A549 (cell line): Measurements from ENCODE around the gene RPS8. TPM values are rescaled to one million over a fixed set of nuclear protein-coding genes. Genes with fewer than 3 reads are reported as not detected.

Experiments used
- ATAC-seq, 2 experiments: fragments of 200-7000 bp in 1 of 2; fragments of >200 bp in 1 of 2; cut with Nextera tagmentation in 1 of 2; cut with Tn5 transposase in 1 of 2; 3 replicates each; pipeline versions ENCODE4 v1.8.0 to v1.9.1; 2018 to 2020; ENCODE audit warnings: mild to moderate bottlenecking in 1 of 2, moderate library complexity in 1 of 2
- CTCF ChIA-PET: fragments of 300-600 bp; sonication (Branson Sonifier 250); formaldehyde crosslinking; extraction: SDS; loops from one replicate; lab custom pipeline; 2021; ENCODE audit warnings: antibody characterized with exemption, inconsistent platforms; lab: Yijun Ruan, JAX
- POLR2A ChIA-PET: fragments of 350-600 bp; formaldehyde crosslinking; extraction: SDS; loops from one replicate; lab custom pipeline; 2021; ENCODE audit warnings: antibody characterized with exemption, inconsistent platforms; lab: Yijun Ruan, JAX
- DNase-seq, 2 experiments: peaks; one replicate each; pipeline versions ENCODE4 v3.0.0 to v3.0.0-alpha.2; 2011 to 2016; ENCODE audit warnings: low read depth in 1 of 2, low spot score in 1 of 2
- FAIRE-seq: peaks from 2 replicates; lab custom pipeline; 2011; peaks lifted over from hg19 to GRCh38; lab: Jason Lieb, UNC
- H3K27ac ChIP-seq, 2 experiments: fragments of >200 bp; sonication (Bioruptor Twin); formaldehyde crosslinking; 3 replicates each; pipeline ENCODE4 v1.5.1; 2016 to 2017
- H3K4me1 ChIP-seq: fragments of >200 bp; sonication (Bioruptor Twin); formaldehyde crosslinking; 3 replicates; pipeline ENCODE4 v1.6.1; 2016
- H3K4me2 ChIP-seq: fragments of >200 bp; sonication (Bioruptor Twin); formaldehyde crosslinking; 3 replicates; pipeline ENCODE4 v1.6.1; 2016
- H3K4me3 ChIP-seq: fragments of >200 bp; sonication (Bioruptor Twin); formaldehyde crosslinking; 3 replicates; pipeline ENCODE4 v1.5.1; 2016
- H3K9me3 ChIP-seq: fragments of >200 bp; sonication (Bioruptor Twin); formaldehyde crosslinking; 3 replicates; pipeline ENCODE4 v1.6.1; 2016
- BHLHE40 ChIP-seq: IDR thresholded peaks from 2 replicates; pipeline ENCODE4 v1.6.1; 2012; ENCODE audit warnings: low read depth, low read length, inconsistent platforms
- CBX2 ChIP-seq: fragments of 200-600 bp; sonication (generic); IDR thresholded peaks from 2 replicates; pipeline ENCODE4 v1.6.1; 2016; ENCODE audit warnings: low read depth, mild to moderate bottlenecking, borderline replicate concordance
- CEBPB ChIP-seq, 2 experiments: fragments of >200 bp in 1 of 2; sonication (Bioruptor Twin) in 1 of 2; formaldehyde crosslinking in 1 of 2; IDR thresholded peaks; 2 replicates each; pipeline ENCODE4 v1.6.1; 2012 to 2016
- CHD4 ChIP-seq: fragments of 200-600 bp; sonication (generic); IDR thresholded peaks from 2 replicates; pipeline ENCODE4 v1.6.1; 2016; ENCODE audit warnings: antibody characterized with exemption, mild to moderate bottlenecking, borderline replicate concordance
- EHF ChIP-seq: fragments of 250-450 bp; sonication (Bioruptor Pico); IDR thresholded peaks from 2 replicates; pipeline ENCODE4 v1.5.0; 2020; ENCODE audit warnings: mild to moderate bottlenecking
- FOSL2 ChIP-seq, 2 experiments: fragments of 450-650 bp in 1 of 2; fragments of >200 bp in 1 of 2; sonication (Bioruptor Twin) in 1 of 2; formaldehyde crosslinking; IDR thresholded peaks; 2 replicates each; pipeline versions ENCODE4 v1.5.0 to v1.6.1; 2016 to 2020; ENCODE audit warnings: mild to moderate bottlenecking in 1 of 2, moderate library complexity in 1 of 2
- GATA3 ChIP-seq: IDR thresholded peaks from 2 replicates; pipeline ENCODE4 v1.6.1; 2012; ENCODE audit warnings: borderline replicate concordance
- HOXA7 ChIP-seq: fragments of 250-450 bp; sonication (Bioruptor Pico); IDR thresholded peaks from 2 replicates; pipeline ENCODE4 v1.5.0; 2020; ENCODE audit warnings: mild to moderate bottlenecking, moderate library complexity
- HOXB5 ChIP-seq: fragments of 250-450 bp; sonication (Bioruptor Pico); IDR thresholded peaks from 2 replicates; pipeline ENCODE4 v1.5.0; 2020; ENCODE audit warnings: mild to moderate bottlenecking, moderate library complexity
- JUN ChIP-seq, 2 experiments: fragments of >200 bp; sonication (Bioruptor Twin); formaldehyde crosslinking; IDR thresholded peaks; 2 replicates in 1 of 2; 3 replicates in 1 of 2; pipeline ENCODE4 v1.6.1; 2016 to 2017
- KDM5A ChIP-seq: fragments of 200-600 bp; sonication (generic); IDR thresholded peaks from 2 replicates; pipeline ENCODE4 v1.6.1; 2016; ENCODE audit warnings: antibody characterized with exemption, mild to moderate bottlenecking
- MAZ ChIP-seq: fragments of 150-350 bp; IDR thresholded peaks from 2 replicates; pipeline ENCODE4 v1.6.1; 2014; ENCODE audit warnings: antibody characterized with exemption, low read depth, low read length, borderline replicate concordance
- MYC ChIP-seq: IDR thresholded peaks from 2 replicates; pipeline ENCODE4 v1.6.1; 2012; ENCODE audit warnings: mild to moderate bottlenecking, inconsistent platforms, low read length, improper control_type of control experiment, borderline replicate concordance
- NFE2L2 ChIP-seq: fragments of 150-350 bp; conservative IDR thresholded peaks from 2 replicates; pipeline ENCODE4 v1.6.1; 2014; ENCODE audit warnings: low read length
- NPAS2 ChIP-seq: fragments of 250-450 bp; sonication (Bioruptor Pico); IDR thresholded peaks from 2 replicates; pipeline ENCODE4 v1.8.0; 2022; ENCODE audit warnings: mild to moderate bottlenecking, moderate library complexity, borderline replicate concordance
- POLR2A ChIP-seq: IDR thresholded peaks from 2 replicates; pipeline ENCODE4 v1.6.1; 2012; ENCODE audit warnings: mild to moderate bottlenecking, low read length
- POLR2AphosphoS2 ChIP-seq: conservative IDR thresholded peaks from 2 replicates; pipeline ENCODE4 v1.6.1; 2012; ENCODE audit warnings: low read length, improper control_type of control experiment, inconsistent platforms
- RAD21 ChIP-seq, 2 experiments: fragments of >200 bp in 1 of 2; sonication (Bioruptor Twin) in 1 of 2; formaldehyde crosslinking in 1 of 2; IDR thresholded peaks in 1 of 2; conservative IDR thresholded peaks in 1 of 2; 2 replicates in 1 of 2; 3 replicates in 1 of 2; pipeline ENCODE4 v1.6.1; 2012 to 2018; ENCODE audit warnings: inconsistent platforms in 1 of 2
- RCOR1 ChIP-seq: fragments of 150-350 bp; IDR thresholded peaks from 2 replicates; pipeline ENCODE4 v1.6.1; 2014; ENCODE audit warnings: antibody characterized with exemption, low read length, low read depth
- RFX5 ChIP-seq: fragments of 450-650 bp; IDR thresholded peaks from 2 replicates; pipeline ENCODE4 v1.7.1; 2014; ENCODE audit warnings: antibody characterized with exemption, mild to moderate bottlenecking, moderate library complexity
- SMC3 ChIP-seq: fragments of >200 bp; sonication (Bioruptor Twin); formaldehyde crosslinking; IDR thresholded peaks from 3 replicates; pipeline ENCODE4 v1.6.1; 2018; ENCODE audit warnings: inconsistent platforms
- TP53 ChIP-seq: fragments of 250-450 bp; sonication (Bioruptor Pico); IDR thresholded peaks from 2 replicates; pipeline ENCODE4 v1.5.0; 2021; ENCODE audit warnings: mild to moderate bottlenecking, moderate library complexity
- ZFP36 ChIP-seq: fragments of 450-650 bp; IDR thresholded peaks from 2 replicates; pipeline ENCODE4 v1.6.1; 2014; ENCODE audit warnings: borderline replicate concordance; ENCODE audit not compliant: partially characterized antibody
- ZNF302 ChIP-seq: fragments of 250-450 bp; sonication (Bioruptor Pico); IDR thresholded peaks from 2 replicates; pipeline ENCODE4 v1.9.0; 2021; ENCODE audit warnings: inconsistent platforms, mild to moderate bottlenecking, moderate library complexity
- ZSCAN20 ChIP-seq: fragments of 250-450 bp; sonication (Bioruptor Pico); IDR thresholded peaks from 2 replicates; pipeline ENCODE4 v1.8.0; 2022; ENCODE audit warnings: mild to moderate bottlenecking, moderate library complexity
- WGBS: methylation state at CpG from one replicate; pipeline ENCODE4 v1.1.6; 2017; ENCODE audit errors: missing lambda C conversion rate; 5-methylcytosine and 5-hydroxymethylcytosine counted together
- polyA plus RNA-seq, 4 experiments: library from polyadenylated mRNA; depleted of rRNA in 3 of 4; stranded (reverse); fragments of >200 nt; fragmentation: RNase III in 1 of 4; extraction: RNeasy Plus Mini Kit Qiagen cat#74134 plus additional on column Dnase treatment in 1 of 4; gene quantifications; 2 replicates in 3 of 4; 3 replicates in 1 of 4; pipeline ENCODE4 v1.2.3, GENCODE V29; 2011 to 2017
- TF ChIP-seq, protein P1 (sequence below): fragments of >200 bp; sonication (Bioruptor Twin); formaldehyde crosslinking; IDR thresholded peaks from 3 replicates; pipeline ENCODE4 v1.6.1; 2016
- TF ChIP-seq, protein P2 (sequence below): fragments of 150-350 bp; IDR thresholded peaks from 2 replicates; pipeline ENCODE4 v1.6.1; 2014; ENCODE audit warnings: low read depth, mild to moderate bottlenecking, low read length
- TF ChIP-seq, protein P3 (sequence below): fragments of 250-450 bp; sonication (Bioruptor Pico); IDR thresholded peaks from 2 replicates; pipeline ENCODE4 v1.5.0; 2020; ENCODE audit warnings: low read depth, mild to moderate bottlenecking, moderate library complexity
- TF ChIP-seq, protein P4 (sequence below): fragments of 450-650 bp; IDR thresholded peaks from 2 replicates; pipeline ENCODE4 v1.6.1; 2014; ENCODE audit warnings: antibody characterized with exemption
- TF ChIP-seq, protein P5 (sequence below): IDR thresholded peaks from 2 replicates; pipeline ENCODE4 v1.6.1; 2012
- TF ChIP-seq, protein P6 (sequence below): fragments of >200 bp; sonication (Bioruptor Twin); formaldehyde crosslinking; IDR thresholded peaks from 3 replicates; pipeline ENCODE4 v1.5.1; 2016

Gene RPS8
- polyA plus RNA-seq, 2 of the 4 experiments (the other 2 are of a cell fraction), result 1,577 to 1,820 TPM

DNA sequence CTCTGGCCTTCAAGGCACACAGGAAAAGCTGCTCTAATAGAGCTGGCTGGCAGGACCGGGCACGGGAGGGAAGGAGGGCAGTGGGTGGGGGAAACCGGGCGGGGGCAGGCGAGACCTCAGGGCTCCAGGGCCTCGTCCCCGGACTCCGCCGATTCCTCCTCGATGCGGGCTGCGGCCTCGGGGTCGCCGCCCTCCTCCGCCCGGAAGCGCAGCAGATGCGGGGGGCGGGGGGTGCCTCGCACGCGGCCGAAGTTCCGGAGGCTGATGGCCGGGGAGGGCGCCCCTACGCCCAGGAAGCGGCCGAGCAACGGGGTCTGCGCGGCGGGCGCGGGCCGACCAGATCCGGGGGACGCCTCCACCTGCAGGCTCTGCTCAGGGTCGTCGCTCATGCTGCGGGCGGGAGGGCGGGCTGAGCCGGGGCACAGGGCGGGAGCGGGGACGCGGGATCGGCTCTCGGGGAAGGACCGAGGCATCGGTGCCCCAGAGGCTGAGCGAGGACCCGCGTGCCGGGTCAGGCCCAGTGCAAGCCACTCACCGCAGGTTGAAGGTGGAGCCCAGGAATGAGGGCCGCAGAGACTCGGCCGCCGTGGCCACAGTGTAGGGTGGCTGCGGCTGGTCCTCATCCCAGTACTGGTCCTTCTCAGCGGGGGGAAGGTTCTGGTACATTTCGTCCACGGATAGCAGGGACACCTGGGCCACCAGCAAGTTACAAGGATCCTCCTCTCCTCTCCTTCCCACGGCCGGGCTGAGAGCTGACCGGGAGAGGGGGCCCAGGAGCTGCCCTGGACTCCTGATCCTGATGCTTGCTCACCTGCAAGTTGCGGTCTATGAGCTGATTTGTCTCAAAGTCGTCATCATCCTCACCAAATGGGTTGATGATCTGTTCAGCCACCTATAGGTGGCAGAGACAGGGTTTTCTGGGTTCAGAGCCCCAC, 9.0 kb downstream of the RPS8 start:
- peak; percentile 4 to 6; a peak in 3 of 6 replicates for ATAC-seq
- CTCF ChIA-PET, result interaction anchor here (1.2 to 7.1 kb wide), 6 partner anchors 9 to 54 kb away, joined by 3 to 44 read pairs (median 8); partner anchors contain the start of genes BTBD19 and PLK3

DNA sequence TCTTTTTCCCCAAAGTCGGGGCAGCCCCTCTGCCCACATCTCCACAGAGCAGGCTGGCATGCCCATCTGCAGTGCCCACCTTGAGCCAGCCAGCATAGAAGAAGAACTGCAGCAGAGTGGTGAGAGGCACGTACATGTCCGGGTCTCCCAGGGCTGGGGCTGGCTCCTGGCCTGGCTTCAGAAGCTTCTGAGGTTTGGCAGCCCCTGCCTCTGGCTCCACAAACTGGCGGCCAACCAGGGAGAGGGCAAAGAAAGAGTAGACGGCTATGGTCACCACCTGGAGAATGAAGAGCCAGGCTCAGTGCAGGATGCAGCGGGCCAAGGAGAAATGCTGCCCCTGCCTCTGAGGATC, 9.7 kb downstream of the RPS8 start:
- TF ChIP-seq ZFP36 (no peak), CHD4 (no peak), MYC (no peak), SMC3 (no peak), CEBPB (IDR thresholded peaks at IDR 0.05) (no peak), ZNF302 (CRISPR knock-in tag) (no peak), CBX2 (no peak), KDM5A (no peak), HOXA7 (no peak), NPAS2 (no peak), RFX5 (no peak), MAZ (no peak), RAD21 (conservative IDR thresholded peaks at IDR 0.05 in 1 of 2, IDR thresholded peaks at IDR 0.05 in 1 of 2) (no peak)
- TF ChIP-seq, protein P1, sequence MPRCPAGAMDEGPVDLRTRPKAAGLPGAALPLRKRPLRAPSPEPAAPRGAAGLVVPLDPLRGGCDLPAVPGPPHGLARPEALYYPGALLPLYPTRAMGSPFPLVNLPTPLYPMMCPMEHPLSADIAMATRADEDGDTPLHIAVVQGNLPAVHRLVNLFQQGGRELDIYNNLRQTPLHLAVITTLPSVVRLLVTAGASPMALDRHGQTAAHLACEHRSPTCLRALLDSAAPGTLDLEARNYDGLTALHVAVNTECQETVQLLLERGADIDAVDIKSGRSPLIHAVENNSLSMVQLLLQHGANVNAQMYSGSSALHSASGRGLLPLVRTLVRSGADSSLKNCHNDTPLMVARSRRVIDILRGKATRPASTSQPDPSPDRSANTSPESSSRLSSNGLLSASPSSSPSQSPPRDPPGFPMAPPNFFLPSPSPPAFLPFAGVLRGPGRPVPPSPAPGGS, result no peak
- TF ChIP-seq, protein P2, sequence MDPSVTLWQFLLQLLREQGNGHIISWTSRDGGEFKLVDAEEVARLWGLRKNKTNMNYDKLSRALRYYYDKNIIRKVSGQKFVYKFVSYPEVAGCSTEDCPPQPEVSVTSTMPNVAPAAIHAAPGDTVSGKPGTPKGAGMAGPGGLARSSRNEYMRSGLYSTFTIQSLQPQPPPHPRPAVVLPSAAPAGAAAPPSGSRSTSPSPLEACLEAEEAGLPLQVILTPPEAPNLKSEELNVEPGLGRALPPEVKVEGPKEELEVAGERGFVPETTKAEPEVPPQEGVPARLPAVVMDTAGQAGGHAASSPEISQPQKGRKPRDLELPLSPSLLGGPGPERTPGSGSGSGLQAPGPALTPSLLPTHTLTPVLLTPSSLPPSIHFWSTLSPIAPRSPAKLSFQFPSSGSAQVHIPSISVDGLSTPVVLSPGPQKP, result no peak
- TF ChIP-seq, protein P3, sequence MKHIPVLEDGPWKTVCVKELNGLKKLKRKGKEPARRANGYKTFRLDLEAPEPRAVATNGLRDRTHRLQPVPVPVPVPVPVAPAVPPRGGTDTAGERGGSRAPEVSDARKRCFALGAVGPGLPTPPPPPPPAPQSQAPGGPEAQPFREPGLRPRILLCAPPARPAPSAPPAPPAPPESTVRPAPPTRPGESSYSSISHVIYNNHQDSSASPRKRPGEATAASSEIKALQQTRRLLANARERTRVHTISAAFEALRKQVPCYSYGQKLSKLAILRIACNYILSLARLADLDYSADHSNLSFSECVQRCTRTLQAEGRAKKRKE, result no peak
- TF ChIP-seq, protein P4, sequence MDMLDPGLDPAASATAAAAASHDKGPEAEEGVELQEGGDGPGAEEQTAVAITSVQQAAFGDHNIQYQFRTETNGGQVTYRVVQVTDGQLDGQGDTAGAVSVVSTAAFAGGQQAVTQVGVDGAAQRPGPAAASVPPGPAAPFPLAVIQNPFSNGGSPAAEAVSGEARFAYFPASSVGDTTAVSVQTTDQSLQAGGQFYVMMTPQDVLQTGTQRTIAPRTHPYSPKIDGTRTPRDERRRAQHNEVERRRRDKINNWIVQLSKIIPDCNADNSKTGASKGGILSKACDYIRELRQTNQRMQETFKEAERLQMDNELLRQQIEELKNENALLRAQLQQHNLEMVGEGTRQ, result no peak
- TF ChIP-seq, protein P5, sequence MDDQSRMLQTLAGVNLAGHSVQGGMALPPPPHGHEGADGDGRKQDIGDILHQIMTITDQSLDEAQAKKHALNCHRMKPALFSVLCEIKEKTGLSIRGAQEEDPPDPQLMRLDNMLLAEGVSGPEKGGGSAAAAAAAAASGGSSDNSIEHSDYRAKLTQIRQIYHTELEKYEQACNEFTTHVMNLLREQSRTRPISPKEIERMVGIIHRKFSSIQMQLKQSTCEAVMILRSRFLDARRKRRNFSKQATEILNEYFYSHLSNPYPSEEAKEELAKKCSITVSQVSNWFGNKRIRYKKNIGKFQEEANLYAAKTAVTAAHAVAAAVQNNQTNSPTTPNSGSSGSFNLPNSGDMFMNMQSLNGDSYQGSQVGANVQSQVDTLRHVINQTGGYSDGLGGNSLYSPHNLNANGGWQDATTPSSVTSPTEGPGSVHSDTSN, result no peak
- TF ChIP-seq, all 56 proteins: peak for 0
- H3K4me3 ChIP-seq, result no peak overlapping the region
- ChIA-PET POLR2A (interaction anchor here (1.8 kb wide), 2 partner anchors 10 to 34 kb away, joined by 4 to 11 read pairs; partner anchors contain the start of gene RPS8), CTCF (interaction anchor here (1.0 to 7.1 kb wide), 7 partner anchors 7 to 55 kb away, joined by 3 to 44 read pairs (median 6); partner anchors contain the start of genes BTBD19 and PLK3)
- no peak overlapping the region; the same call in 1 of the 3 replicates for H3K4me2 ChIP-seq
- WGBS, result 84% methylated on average over 5 of the region's 6 CpGs
- FAIRE-seq, result no peak
- H3K4me1 ChIP-seq, result peaks cover 6% of the 10 kb centered on the region
- no peak for DNase-seq
- H3K27ac ChIP-seq, result no peak overlapping the region
- no peaks in the 10 kb centered on the region for H3K9me3 ChIP-seq
- peak; percentile 7 to 14; a peak in 4 of 6 replicates for ATAC-seq

More for the DNA sequence above, 9.0 kb downstream of the RPS8 start:
- Histone ChIP-seq H3K9me3 (no peaks in the 10 kb centered on the region), H3K27ac (no peak overlapping the region), H3K4me1 (peaks cover 7% of the 10 kb centered on the region), H3K4me3 (no peak overlapping the region), H3K4me2 (no peak overlapping the region)
- POLR2A ChIA-PET, result interaction anchor here (1.8 kb wide), 2 partner anchors 9 to 35 kb away, joined by 4 to 11 read pairs; partner anchors contain the start of gene RPS8
- WGBS, result 90% methylated on average over 23 of the region's 71 CpGs
- TF ChIP-seq EHF (no peak), GATA3 (no peak), NFE2L2 (no peak), ZNF302 (CRISPR knock-in tag) (no peak), JUN (IDR thresholded peaks at IDR 0.05) (no peak), CHD4 (no peak), ZSCAN20 (CRISPR knock-in tag) (no peak), KDM5A (no peak), RFX5 (no peak), TP53 (CRISPR knock-in tag) (no peak), BHLHE40 (no peak), RCOR1 (no peak), HOXB5 (no peak), POLR2AphosphoS2 (no peak), POLR2A (no peak), HOXA7 (no peak), FOSL2 (IDR thresholded peaks at IDR 0.05) (no peak), FOSL2 (CRISPR knock-in tag; IDR thresholded peaks at IDR 0.05) (no peak)
- TF ChIP-seq, protein P6, sequence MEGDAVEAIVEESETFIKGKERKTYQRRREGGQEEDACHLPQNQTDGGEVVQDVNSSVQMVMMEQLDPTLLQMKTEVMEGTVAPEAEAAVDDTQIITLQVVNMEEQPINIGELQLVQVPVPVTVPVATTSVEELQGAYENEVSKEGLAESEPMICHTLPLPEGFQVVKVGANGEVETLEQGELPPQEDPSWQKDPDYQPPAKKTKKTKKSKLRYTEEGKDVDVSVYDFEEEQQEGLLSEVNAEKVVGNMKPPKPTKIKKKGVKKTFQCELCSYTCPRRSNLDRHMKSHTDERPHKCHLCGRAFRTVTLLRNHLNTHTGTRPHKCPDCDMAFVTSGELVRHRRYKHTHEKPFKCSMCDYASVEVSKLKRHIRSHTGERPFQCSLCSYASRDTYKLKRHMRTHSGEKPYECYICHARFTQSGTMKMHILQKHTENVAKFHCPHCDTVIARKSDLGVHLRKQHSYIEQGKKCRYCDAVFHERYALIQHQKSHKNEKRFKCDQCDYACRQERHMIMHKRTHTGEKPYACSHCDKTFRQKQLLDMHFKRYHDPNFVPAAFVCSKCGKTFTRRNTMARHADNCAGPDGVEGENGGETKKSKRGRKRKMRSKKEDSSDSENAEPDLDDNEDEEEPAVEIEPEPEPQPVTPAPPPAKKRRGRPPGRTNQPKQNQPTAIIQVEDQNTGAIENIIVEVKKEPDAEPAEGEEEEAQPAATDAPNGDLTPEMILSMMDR, result no peak
- FAIRE-seq (no peak), DNase-seq (no peak)
